SK-N-SH treated with all-trans-retinoic acid at 6 μM for 48 hours (cell line): ENCODE data around the gene ZBTB7C.

Source experiments
- ARNTL ChIP-seq: fragments of 450-650 bp; formaldehyde crosslinking; IDR thresholded peaks from 2 replicates; pipeline ENCODE4 v1.5.0; 2020; ENCODE audit warnings: low read depth, mild to moderate bottlenecking, moderate library complexity, borderline replicate concordance
- BACH2 ChIP-seq: fragments of 250-450 bp; sonication (Bioruptor Pico); IDR thresholded peaks from 2 replicates; pipeline ENCODE4 v1.9.0; 2021; ENCODE audit warnings: mild to moderate bottlenecking, borderline replicate concordance
- CREB5 ChIP-seq: fragments of 250-450 bp; sonication (Bioruptor Pico); IDR thresholded peaks from 2 replicates; pipeline ENCODE4 v1.5.1; 2020; ENCODE audit warnings: low read depth, mild to moderate bottlenecking, moderate library complexity
- ESRRG ChIP-seq: fragments of 250-450 bp; sonication (Bioruptor Pico); IDR thresholded peaks from 2 replicates; pipeline ENCODE4 v1.6.1; 2021; ENCODE audit warnings: mild to moderate bottlenecking
- GLIS3 ChIP-seq: fragments of 250-450 bp; sonication (Bioruptor Pico); IDR thresholded peaks from 2 replicates; pipeline ENCODE4 v1.5.0; 2020; ENCODE audit warnings: mild to moderate bottlenecking, moderate library complexity
- POU6F1 ChIP-seq: fragments of 250-450 bp; sonication (Bioruptor Pico); IDR thresholded peaks from 2 replicates; pipeline ENCODE4 v1.8.0; 2021; ENCODE audit warnings: low read depth, mild to moderate bottlenecking, moderate library complexity, borderline replicate concordance
- RARB ChIP-seq: fragments of 250-450 bp; sonication (Bioruptor Pico); IDR thresholded peaks from 2 replicates; pipeline ENCODE4 v1.8.0; 2021; ENCODE audit warnings: mild to moderate bottlenecking, moderate library complexity
- TCF4 ChIP-seq: fragments of 250-450 bp; sonication (Bioruptor Pico); IDR thresholded peaks from 2 replicates; pipeline ENCODE4 v1.8.0; 2021; ENCODE audit warnings: mild to moderate bottlenecking, moderate library complexity, borderline replicate concordance
- ZFP3 ChIP-seq: fragments of 250-450 bp; sonication (Bioruptor Pico); IDR thresholded peaks from 2 replicates; pipeline ENCODE4 v1.5.0; 2020; ENCODE audit warnings: mild to moderate bottlenecking, moderate library complexity
- ZFP30 ChIP-seq: fragments of 450-650 bp; formaldehyde crosslinking; IDR thresholded peaks from 2 replicates; pipeline ENCODE4 v1.5.0; 2022; ENCODE audit warnings: mild to moderate bottlenecking, moderate library complexity
- ZNF565 ChIP-seq: fragments of 450-650 bp; formaldehyde crosslinking; conservative IDR thresholded peaks from 2 replicates; pipeline ENCODE4 v1.5.0; 2020; ENCODE audit warnings: low read depth, mild to moderate bottlenecking, moderate library complexity
- ZNF8 ChIP-seq: fragments of 450-650 bp; formaldehyde crosslinking; IDR thresholded peaks from 2 replicates; pipeline ENCODE4 v1.5.0; 2020; ENCODE audit warnings: mild to moderate bottlenecking, moderate library complexity
- TF ChIP-seq, protein P1 (sequence below): fragments of 250-450 bp; sonication (Bioruptor Pico); IDR thresholded peaks from 2 replicates; pipeline ENCODE4 v1.5.0; 2020; ENCODE audit warnings: mild to moderate bottlenecking, moderate library complexity

GRCh38 chr18:48393170-48393569 is 16.0 kb downstream of the ZBTB7C start:
- TF ChIP-seq ZNF565 (CRISPR knock-in tag) (no peak), ZFP30 (CRISPR knock-in tag) (no peak), BACH2 (no peak), ZNF8 (CRISPR knock-in tag) (no peak), CREB5 (no peak), RARB (no peak), ARNTL (CRISPR knock-in tag) (no peak), ZFP3 (CRISPR knock-in tag) (no peak), TCF4 (no peak), GLIS3 (no peak), POU6F1 (CRISPR knock-in tag) (no peak), ESRRG (CRISPR knock-in tag) (no peak)
- TF ChIP-seq, protein P1, sequence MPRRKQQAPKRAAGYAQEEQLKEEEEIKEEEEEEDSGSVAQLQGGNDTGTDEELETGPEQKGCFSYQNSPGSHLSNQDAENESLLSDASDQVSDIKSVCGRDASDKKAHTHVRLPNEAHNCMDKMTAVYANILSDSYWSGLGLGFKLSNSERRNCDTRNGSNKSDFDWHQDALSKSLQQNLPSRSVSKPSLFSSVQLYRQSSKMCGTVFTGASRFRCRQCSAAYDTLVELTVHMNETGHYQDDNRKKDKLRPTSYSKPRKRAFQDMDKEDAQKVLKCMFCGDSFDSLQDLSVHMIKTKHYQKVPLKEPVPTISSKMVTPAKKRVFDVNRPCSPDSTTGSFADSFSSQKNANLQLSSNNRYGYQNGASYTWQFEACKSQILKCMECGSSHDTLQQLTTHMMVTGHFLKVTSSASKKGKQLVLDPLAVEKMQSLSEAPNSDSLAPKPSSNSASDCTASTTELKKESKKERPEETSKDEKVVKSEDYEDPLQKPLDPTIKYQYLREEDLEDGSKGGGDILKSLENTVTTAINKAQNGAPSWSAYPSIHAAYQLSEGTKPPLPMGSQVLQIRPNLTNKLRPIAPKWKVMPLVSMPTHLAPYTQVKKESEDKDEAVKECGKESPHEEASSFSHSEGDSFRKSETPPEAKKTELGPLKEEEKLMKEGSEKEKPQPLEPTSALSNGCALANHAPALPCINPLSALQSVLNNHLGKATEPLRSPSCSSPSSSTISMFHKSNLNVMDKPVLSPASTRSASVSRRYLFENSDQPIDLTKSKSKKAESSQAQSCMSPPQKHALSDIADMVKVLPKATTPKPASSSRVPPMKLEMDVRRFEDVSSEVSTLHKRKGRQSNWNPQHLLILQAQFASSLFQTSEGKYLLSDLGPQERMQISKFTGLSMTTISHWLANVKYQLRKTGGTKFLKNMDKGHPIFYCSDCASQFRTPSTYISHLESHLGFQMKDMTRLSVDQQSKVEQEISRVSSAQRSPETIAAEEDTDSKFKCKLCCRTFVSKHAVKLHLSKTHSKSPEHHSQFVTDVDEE (CRISPR knock-in tag), result no peak
